ENCODE results near the gene SPNS3. TPM values are rescaled to one million over a fixed set of nuclear protein-coding genes. Genes with fewer than 3 reads are reported as not detected.

SPNS3 gene
- total RNA-seq, 1 donor from 2014 or later, result not detected

DNA sequence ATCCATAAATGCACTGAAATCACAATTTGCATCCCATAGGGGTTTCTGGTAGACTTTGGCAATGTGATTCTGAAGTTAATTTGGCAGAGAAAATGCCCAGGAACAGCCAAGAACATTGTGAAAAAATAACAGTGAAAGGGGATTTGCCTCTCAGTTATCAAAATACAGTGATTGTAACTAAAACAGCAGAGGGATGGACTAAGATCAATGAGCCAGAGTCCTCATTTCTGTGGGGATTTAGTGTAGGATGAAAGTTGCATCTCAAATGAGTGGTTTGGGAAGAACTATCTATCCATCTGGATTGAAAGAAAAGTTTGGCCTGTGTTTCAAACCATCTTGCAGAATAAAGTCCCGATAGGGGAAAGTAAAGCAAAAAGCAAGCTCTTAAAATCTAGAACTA lies 93.4 kb downstream of the SPNS3 start:
- DNase-seq (ENCODE audit: low read depth) (no peak), FAIRE-seq (no peak)
- H3K4me3 ChIP-seq (ENCODE audit: low read depth, low read length), result no peak overlapping the region
- TF ChIP-seq CTCF (IDR thresholded peaks at IDR 0.05; ENCODE audit: insufficient read depth, low read length, severe bottlenecking), result no peak
- peaks cover 4% of the 10 kb centered on the region for H3K27me3 ChIP-seq (ENCODE audit: control insufficient read depth, insufficient read depth, low read length)
- no peaks in the 10 kb centered on the region for H3K36me3 ChIP-seq (ENCODE audit: control insufficient read depth, insufficient read depth, low read length)

DNA sequence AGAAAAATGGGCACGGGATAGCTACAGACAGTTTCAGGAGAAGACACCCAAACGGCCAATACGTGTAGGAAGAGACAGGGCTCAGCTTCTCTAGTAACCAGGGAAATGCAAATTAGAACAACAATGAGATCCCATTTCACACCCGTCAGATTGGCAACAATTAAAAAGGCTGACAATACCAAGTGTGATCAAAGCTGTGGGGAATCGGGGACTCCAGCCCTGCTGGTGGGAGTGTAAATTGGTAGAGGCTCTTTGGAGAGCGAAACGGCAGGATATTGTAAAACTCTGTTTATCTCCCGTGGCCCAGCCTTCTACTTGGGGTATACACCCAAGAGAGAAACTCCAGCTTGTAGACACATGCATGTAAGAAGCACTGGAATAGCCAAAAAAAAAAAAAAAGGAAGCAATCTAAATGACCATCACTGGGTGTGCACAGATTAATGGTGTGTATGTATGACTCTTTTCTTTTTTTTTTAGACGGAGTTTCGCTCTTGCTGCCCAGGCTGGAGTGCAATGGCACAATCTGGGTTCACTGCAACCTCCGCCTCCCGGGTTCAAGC lies 93.9 kb downstream of the SPNS3 start:
- Histone ChIP-seq H3K36me3 (ENCODE audit: control insufficient read depth, insufficient read depth, low read length) (no peaks in the 10 kb centered on the region), H3K27me3 (ENCODE audit: control insufficient read depth, insufficient read depth, low read length) (peaks cover 5% of the 10 kb centered on the region), H3K4me3 (ENCODE audit: low read depth, low read length) (no peak overlapping the region)
- no peak for FAIRE-seq
- no peak for TF ChIP-seq CTCF (IDR thresholded peaks at IDR 0.05; ENCODE audit: insufficient read depth, low read length, severe bottlenecking)
- no peak for DNase-seq (ENCODE audit: low read depth)

GRCh38 chr17:4529533-4530152 lies 95.9 kb downstream of the SPNS3 start:
- DNase-seq (ENCODE audit: low read depth) (no peak), FAIRE-seq (no peak)
- Histone ChIP-seq H3K36me3 (ENCODE audit: control insufficient read depth, insufficient read depth, low read length) (no peaks in the 10 kb centered on the region), H3K4me3 (ENCODE audit: low read depth, low read length) (no peak overlapping the region), H3K27me3 (ENCODE audit: control insufficient read depth, insufficient read depth, low read length) (peaks cover 7% of the 10 kb centered on the region)
- no peak for TF ChIP-seq CTCF (IDR thresholded peaks at IDR 0.05; ENCODE audit: insufficient read depth, low read length, severe bottlenecking)

DNA sequence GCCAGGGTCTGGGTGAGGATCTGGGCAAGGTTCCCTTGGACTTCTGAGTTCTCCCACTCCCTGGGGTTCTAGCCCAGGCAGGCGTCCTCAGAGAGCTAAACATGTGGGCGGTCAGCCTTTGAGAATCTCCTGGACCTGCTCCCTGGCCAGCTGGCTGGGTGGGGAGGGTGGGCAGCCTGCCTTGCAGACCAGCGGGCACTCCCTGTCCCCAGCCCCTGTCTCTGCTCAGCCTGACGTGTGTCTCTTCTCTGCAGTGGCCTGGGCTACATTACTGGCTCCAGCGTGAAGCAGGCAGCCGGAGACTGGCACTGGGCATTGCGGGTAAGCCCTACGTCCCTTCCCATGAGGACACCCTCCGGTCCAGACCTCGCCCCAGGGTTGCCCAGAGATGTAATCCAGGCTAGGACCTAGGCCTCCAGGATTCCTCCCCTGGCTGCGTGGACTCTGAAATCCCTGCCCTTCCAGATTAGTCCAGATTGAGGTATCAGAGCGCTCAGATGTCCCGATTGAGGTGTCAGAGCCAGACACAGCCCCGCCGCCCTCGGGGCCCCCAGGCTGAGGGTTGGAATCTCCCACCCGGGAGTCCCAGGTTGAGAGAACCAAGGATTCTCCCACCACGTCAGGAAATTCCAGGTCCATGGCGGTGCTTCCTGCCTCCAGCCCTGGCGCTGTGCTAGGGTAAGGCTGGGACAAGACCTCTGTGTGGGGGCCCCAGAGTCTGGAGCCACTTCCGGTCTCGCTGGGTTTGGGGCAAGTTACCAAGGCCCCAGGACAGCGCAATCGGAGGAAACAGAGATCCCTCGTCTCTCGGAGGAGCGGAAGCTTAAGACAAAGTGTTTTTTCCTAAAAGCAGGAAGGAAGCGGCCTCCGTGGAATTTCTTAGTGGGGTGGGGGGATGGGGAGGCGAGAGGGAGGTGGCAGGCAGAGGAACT lies 97.3 kb downstream of the SPNS3 start:
- H3K27me3 ChIP-seq (ENCODE audit: control insufficient read depth, insufficient read depth, low read length), result peaks cover 7% of the 10 kb centered on the region
- DNase-seq (ENCODE audit: low read depth) (no peak), FAIRE-seq (no peak)
- no peaks in the 10 kb centered on the region for H3K36me3 ChIP-seq (ENCODE audit: control insufficient read depth, insufficient read depth, low read length)
- no peak for TF ChIP-seq CTCF (IDR thresholded peaks at IDR 0.05; ENCODE audit: insufficient read depth, low read length, severe bottlenecking)
- H3K4me3 ChIP-seq (ENCODE audit: low read depth, low read length), result no peak overlapping the region

DNA sequence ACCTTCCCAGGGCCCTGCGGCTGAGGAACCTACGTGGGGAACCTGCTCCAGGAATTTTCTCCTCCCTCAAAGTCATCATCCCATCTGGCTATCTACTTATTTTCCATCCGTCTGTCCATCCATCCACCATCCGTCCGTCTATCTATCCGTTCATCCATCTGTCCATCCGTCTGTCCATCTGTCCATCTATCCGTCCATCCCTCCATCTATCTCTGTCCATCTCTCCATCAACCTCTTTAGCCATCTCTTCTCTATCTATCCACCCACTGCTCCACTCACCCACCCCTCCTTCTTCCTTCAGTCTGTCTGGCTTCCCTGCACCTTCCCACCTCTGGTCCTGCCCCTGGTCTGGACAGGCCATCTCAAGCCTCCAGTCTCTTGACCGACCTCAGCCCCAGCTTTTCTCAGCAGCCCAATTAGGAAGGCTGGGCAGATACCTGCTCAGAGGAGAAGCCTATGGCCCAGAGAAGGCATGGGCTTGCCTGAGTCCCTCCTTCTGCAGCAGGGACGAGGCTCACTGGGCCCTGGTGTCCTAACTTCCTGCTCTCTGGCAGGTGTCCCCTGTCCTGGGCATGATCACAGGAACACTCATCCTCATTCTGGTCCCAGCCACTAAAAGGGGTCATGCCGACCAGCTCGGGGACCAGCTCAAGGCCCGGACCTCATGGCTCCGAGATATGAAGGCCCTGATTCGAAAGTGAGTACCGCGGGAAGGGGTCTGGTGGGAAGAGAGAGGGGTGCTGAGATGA lies 98.4 kb downstream of the SPNS3 start:
- FAIRE-seq, result peak; percentile 92
- Histone ChIP-seq H3K4me3 (ENCODE audit: low read depth, low read length) (no peak overlapping the region), H3K36me3 (ENCODE audit: control insufficient read depth, insufficient read depth, low read length) (no peaks in the 10 kb centered on the region), H3K27me3 (ENCODE audit: control insufficient read depth, insufficient read depth, low read length) (peaks cover 5% of the 10 kb centered on the region)
- DNase-seq (ENCODE audit: low read depth), result no peak
- no peak for TF ChIP-seq CTCF (IDR thresholded peaks at IDR 0.05; ENCODE audit: insufficient read depth, low read length, severe bottlenecking)

Data from bronchial epithelial cell (primary cell).